ENCODE results near the gene ABCC10. TPM values are rescaled to one million over a fixed set of nuclear protein-coding genes. Genes with fewer than 3 reads are reported as not detected.
"Not testable (repeated sequence)": the region's sequence is repeated elsewhere in the genome, so short reads cannot be mapped to it uniquely, and the experiment has no call there.

The ABCC10 gene
- total RNA-seq (10 to 100 TPM in 5 of 9 donors, 1 to 10 TPM in 4; 6.4 to 18.3 (median 10.3) TPM), polyA plus RNA-seq (10 to 100 TPM in 1 of 2 donors, 1 to 10 TPM in 1; 7.3 to 19.6 TPM)
- long read RNA-seq, donor 1, partial matches to known transcripts = 7 of 15 reads
- long read RNA-seq, donor 1, other reads (novel, unspliced or antisense) = 8 of 15 reads
- long read RNA-seq, donor 2, partial matches to known transcripts = 8 of 22 reads
- long read RNA-seq, donor 2, other reads (novel, unspliced or antisense) = 14 of 22 reads
- long read RNA-seq, donor 3, partial matches to known transcripts = 1 of 3 reads
- long read RNA-seq, donor 3, other reads (novel, unspliced or antisense) = 2 of 3 reads

GRCh38 chr6:43427406-43428111 lies at the start of gene ABCC10:
Gene ABCC10 (plus strand): TSS chr6:43427541. CDS start chr6:43427979, 438 bp downstream.
- peak; percentile 95 to 97 (median 97) for DNase-seq
- TF ChIP-seq POLR2A (IDR thresholded peaks at IDR 0.05) (peak in 1 of 2 donors; percentile 82), CTCF (IDR thresholded peaks at IDR 0.05) (peak in 11 of 12 donors; percentile 27 to 74 (median 40))
- peak within 1 kb of the TSS; percentile 49 to 92 (median 88) for H3K4me3 ChIP-seq
- 0 to 1% (median 0%) methylated on average over 22 to 49 of the region's 49 CpGs for WGBS, 4 donors
- intact Hi-C loops (cut with DNase I) = loop anchor here in 6 of 10 donors (1.0 to 10.0 kb wide), 4 partner anchors 53 to 60 kb away; partner anchors contain the start of gene ZNF318 (in 5 of the 6)
- no peaks in the 10 kb centered on the region for H3K27me3 ChIP-seq
- H3K27ac ChIP-seq = peak within 1 kb of the TSS; percentile 49 to 94 (median 89)
- ATAC-seq = peak; percentile 98 to 99 (median 99)
- no peaks in the 10 kb centered on the region for H3K9me3 ChIP-seq
- peaks cover 0 to 18% (median 12%) of the 10 kb centered on the region in 9 donors for H3K36me3 ChIP-seq
- H3K4me1 ChIP-seq = peaks cover 5 to 26% (median 13%) of the 10 kb centered on the region in 12 donors

GRCh38 chr6:43377710-43378229 lies 49.6 kb upstream of the ABCC10 start:
- H3K9me3 ChIP-seq = no peaks in the 10 kb centered on the region
- H3K27me3 ChIP-seq = peaks cover 0 to 4% (median 0%) of the 10 kb centered on the region in 9 donors
- WGBS, 4 donors = 83 to 93% (median 88%) methylated on average over 2 of the region's 2 CpGs

GRCh38 chr6:43378631-43379030 lies 48.7 kb upstream of the ABCC10 start:
- H3K36me3 ChIP-seq = no peaks in the 10 kb centered on the region
- H3K4me3 ChIP-seq = no peak overlapping the region
- 68 to 71% (median 69%) methylated on average over 2 to 3 of the region's 3 CpGs for WGBS, 4 donors
- ATAC-seq = no peak
- intact Hi-C loops (cut with DNase I) = loop anchor here in 1 of 10 donors (10.0 kb wide), 1 partner anchor 46 kb away; the partner anchor contains the start of gene ABCC10
- H3K9me3 ChIP-seq = no peaks in the 10 kb centered on the region
- no peak for TF ChIP-seq CTCF (IDR thresholded peaks at IDR 0.05)
- TF ChIP-seq POLR2A (IDR thresholded peaks at IDR 0.05) = no peak
- no peak for DNase-seq
- H3K27me3 ChIP-seq = peaks cover 0 to 4% (median 0%) of the 10 kb centered on the region in 9 donors
- H3K27ac ChIP-seq = no peak overlapping the region
- peaks cover 0 to 10% (median 0%) of the 10 kb centered on the region in 12 donors for H3K4me1 ChIP-seq

More at GRCh38 chr6:43377710-43378229, 49.6 kb upstream of the ABCC10 start:
- no peak overlapping the region for H3K27ac ChIP-seq
- intact Hi-C loops (cut with DNase I) = loop anchor here in 1 of 10 donors (10.0 kb wide), 1 partner anchor 47 kb away; the partner anchor contains the start of gene ABCC10
- no peaks in the 10 kb centered on the region for H3K36me3 ChIP-seq
- no peak for ATAC-seq
- TF ChIP-seq CTCF (IDR thresholded peaks at IDR 0.05) (no peak), POLR2A (IDR thresholded peaks at IDR 0.05) (no peak)
- no peak overlapping the region for H3K4me3 ChIP-seq
- no peak for DNase-seq
- peaks cover 0 to 1% (median 0%) of the 10 kb centered on the region in 12 donors for H3K4me1 ChIP-seq

GRCh38 chr6:43380858-43381257 lies 46.5 kb upstream of the ABCC10 start:
- DNase-seq, H3K9me3 ChIP-seq, H3K27me3 ChIP-seq, H3K27ac ChIP-seq, H3K4me3 ChIP-seq, H3K36me3 ChIP-seq, ATAC-seq: not testable (repeated sequence)
- intact Hi-C loops (cut with DNase I) = loop anchor here in 2 of 10 donors (10.0 kb wide), 3 partner anchors 64 to 114 kb away; partner anchors contain the start of gene DLK2 (in 1 of the 2)
- 89 to 93% (median 91%) methylated on average over 9 of the region's 9 CpGs for WGBS, 4 donors
- peaks cover 0 to 22% (median 0%) of the 10 kb centered on the region in 12 donors for H3K4me1 ChIP-seq

Measured in heart left ventricle (tissue), 16 donors.